Gastrocnemius medialis (tissue), 4 donors: ENCODE data around the gene PGP.

ENCODE experiments used
- POLR2A ChIP-seq, 2 donors: fragments of 450-650 bp; IDR thresholded peaks; one replicate each; pipeline ENCODE4 v1.6.1; 2017; ENCODE audit warnings: antibody characterized with exemption in 2 of 2, mild to moderate bottlenecking in 2 of 2, moderate library complexity in 2 of 2
- TF ChIP-seq, protein P1 (sequence below), 5 experiments: fragments of 450-650 bp in 3 of 5; fragments of 200-600 bp in 2 of 5; sonication (generic) in 2 of 5; IDR thresholded peaks in 4 of 5; conservative IDR thresholded peaks in 1 of 5; 1 replicate in 4 of 5; 2 replicates in 1 of 5; pipeline ENCODE4 v1.5.1; 2016 to 2019; ENCODE audit warnings: antibody characterized with exemption in 5 of 5, mild to moderate bottlenecking in 3 of 5, moderate library complexity in 3 of 5

DNA sequence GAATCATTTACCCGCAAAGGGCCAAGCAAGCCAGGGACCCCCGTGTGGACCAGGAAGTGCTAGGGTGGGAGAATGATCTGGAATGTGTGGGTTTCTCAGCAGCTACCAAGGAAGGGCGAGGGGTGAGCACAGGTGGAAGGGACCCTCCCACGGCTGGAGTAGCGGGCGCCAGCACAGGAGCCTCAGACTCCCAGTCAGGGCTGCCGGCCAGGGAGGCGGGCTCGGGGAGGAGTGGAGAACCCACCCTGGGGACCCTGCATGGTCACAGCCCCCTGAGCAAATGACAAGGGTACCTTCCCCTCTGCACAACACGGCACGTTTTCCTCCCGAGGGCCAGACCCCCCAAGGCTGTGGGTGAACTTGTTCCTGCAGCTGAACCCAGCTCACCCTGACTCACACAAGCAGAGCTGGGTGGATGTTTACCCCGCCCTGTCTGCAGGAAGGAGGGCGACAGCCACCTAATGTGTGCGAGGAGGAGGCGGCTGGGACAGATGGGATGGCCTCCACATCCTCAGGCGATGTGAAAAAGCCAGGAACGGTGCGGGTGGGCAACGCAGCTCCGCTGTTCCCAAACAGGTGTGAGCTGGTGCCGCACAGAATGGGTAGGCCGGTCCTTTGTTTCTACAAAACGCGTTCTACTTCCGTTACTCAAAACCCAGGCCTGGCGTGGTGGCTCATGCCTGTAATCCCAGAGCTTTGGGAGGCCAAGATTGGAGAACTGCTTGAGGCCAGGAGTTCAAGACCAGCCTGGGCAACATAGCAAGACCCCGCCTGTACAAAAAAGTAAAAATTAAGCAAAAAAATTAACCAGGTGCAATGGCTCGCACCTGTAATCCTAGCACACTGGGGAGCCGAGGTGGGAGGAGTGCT lies 30.5 kb upstream of the PGP start:
- TF ChIP-seq, protein P1, sequence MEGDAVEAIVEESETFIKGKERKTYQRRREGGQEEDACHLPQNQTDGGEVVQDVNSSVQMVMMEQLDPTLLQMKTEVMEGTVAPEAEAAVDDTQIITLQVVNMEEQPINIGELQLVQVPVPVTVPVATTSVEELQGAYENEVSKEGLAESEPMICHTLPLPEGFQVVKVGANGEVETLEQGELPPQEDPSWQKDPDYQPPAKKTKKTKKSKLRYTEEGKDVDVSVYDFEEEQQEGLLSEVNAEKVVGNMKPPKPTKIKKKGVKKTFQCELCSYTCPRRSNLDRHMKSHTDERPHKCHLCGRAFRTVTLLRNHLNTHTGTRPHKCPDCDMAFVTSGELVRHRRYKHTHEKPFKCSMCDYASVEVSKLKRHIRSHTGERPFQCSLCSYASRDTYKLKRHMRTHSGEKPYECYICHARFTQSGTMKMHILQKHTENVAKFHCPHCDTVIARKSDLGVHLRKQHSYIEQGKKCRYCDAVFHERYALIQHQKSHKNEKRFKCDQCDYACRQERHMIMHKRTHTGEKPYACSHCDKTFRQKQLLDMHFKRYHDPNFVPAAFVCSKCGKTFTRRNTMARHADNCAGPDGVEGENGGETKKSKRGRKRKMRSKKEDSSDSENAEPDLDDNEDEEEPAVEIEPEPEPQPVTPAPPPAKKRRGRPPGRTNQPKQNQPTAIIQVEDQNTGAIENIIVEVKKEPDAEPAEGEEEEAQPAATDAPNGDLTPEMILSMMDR (IDR thresholded peaks at IDR 0.05 in 4 of 5, conservative IDR thresholded peaks at IDR 0.05 in 1 of 5), result no peak
- TF ChIP-seq POLR2A (IDR thresholded peaks at IDR 0.05), result no peak
